ENCODE data around the gene CCL24. TPM values are rescaled to one million over a fixed set of nuclear protein-coding genes. Genes with fewer than 3 reads are reported as not detected.

The CCL24 gene
- total and polyA plus RNA-seq, 2 of the 4 experiments (the other 2 are of a cell fraction), result not detected

DNA sequence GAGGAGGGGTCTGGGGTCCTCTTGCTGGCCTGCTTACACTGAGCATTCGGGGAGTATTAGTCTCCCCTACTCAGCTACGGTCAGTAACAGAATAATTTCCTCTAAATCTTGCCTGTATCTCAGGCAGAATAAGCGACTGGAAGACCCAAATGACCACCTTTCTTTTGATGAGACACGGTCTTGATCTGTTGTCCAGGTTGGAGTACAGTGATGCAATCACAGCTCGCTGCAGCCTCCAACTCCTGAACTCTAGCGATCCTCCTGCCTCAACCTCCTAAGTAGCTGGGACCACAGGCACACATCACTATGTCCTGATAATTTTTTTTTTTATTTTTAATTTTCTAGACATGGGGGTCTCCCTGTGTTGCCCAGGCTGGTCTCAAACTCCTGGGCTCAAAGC is 17.2 kb downstream of the CCL24 start:
- H4K91ac ChIP-seq (ENCODE audit: insufficient read depth, low read depth, low read length), result no peak overlapping the region
- dilution Hi-C loops (cut with HindIII; ENCODE audit: low sequenced_read_pairs, unreplicated experiment), result no loop called here
- H2BK20ac ChIP-seq (ENCODE audit: low read depth, low read length), result no peak overlapping the region
- H3K4me1 ChIP-seq (ENCODE audit: control insufficient read depth, insufficient read depth, low read length), result peaks cover 2% of the 10 kb centered on the region; the same call in 1 of the 2 replicates
- H3K4me3 ChIP-seq (ENCODE audit: insufficient read depth, low read depth, low read length), result no peak overlapping the region
- H2AFZ ChIP-seq (replicated peaks; ENCODE audit: low read length, poor library complexity), result no peak overlapping the region
- H3K9ac ChIP-seq (ENCODE audit: low read depth, low read length), result no peak overlapping the region
- no peak overlapping the region for H3K4ac ChIP-seq (ENCODE audit: low read depth, low read length)
- CTCF ChIA-PET, result no interaction called here
- no peak overlapping the region for H2AK5ac ChIP-seq (ENCODE audit: low read depth, low read length)
- H4K8ac ChIP-seq (ENCODE audit: low read depth in 2 of 2, low read length in 2 of 2), result no peak overlapping the region
- no peak overlapping the region for H3K4me2 ChIP-seq (ENCODE audit: low read depth, low read length)
- no peak overlapping the region for H3K56ac ChIP-seq (ENCODE audit: extremely low read depth, insufficient read depth, low read length)
- H4K20me1 ChIP-seq (ENCODE audit: insufficient read depth, low read length), result no peaks in the 10 kb centered on the region
- no TSS peak for BruUV-seq (replicated peaks)
- H3K9me3 ChIP-seq (ENCODE audit: control insufficient read depth, insufficient read depth, low read length), result no peaks in the 10 kb centered on the region
- no peak overlapping the region for H4K5ac ChIP-seq (ENCODE audit: low read depth, low read length)
- H3K27ac ChIP-seq (ENCODE audit: insufficient read depth, low read length), result no peak overlapping the region
- TF ChIP-seq ELK1 (IDR thresholded peaks at IDR 0.05; ENCODE audit: borderline replicate concordance, low read depth, low read length) (no peak), RCOR1 (IDR thresholded peaks at IDR 0.05; ENCODE audit: insufficient replicate concordance, low read length) (no peak), BHLHE40 (IDR thresholded peaks at IDR 0.05; ENCODE audit: low read depth, low read length) (no peak), SMC3 (IDR thresholded peaks at IDR 0.05; ENCODE audit: low read depth, low read length) (no peak), FOS (IDR thresholded peaks at IDR 0.05; ENCODE audit: low read depth, low read length) (no peak), NFE2L2 (IDR thresholded peaks at IDR 0.05; ENCODE audit: low read depth, low read length) (no peak), RAD21 (IDR thresholded peaks at IDR 0.05; ENCODE audit: low read length) (no peak), POLR2A (IDR thresholded peaks at IDR 0.05; ENCODE audit: low read depth, low read length) (no peak), MAFK (IDR thresholded peaks at IDR 0.05; ENCODE audit: low read depth, low read length) (no peak), CHD1 (IDR thresholded peaks at IDR 0.05; ENCODE audit: low read depth, low read length) (no peak), MAZ (IDR thresholded peaks at IDR 0.05; ENCODE audit: borderline replicate concordance, low read depth, low read length) (no peak), MXI1 (IDR thresholded peaks at IDR 0.05; ENCODE audit: borderline replicate concordance, low read depth, low read length) (no peak), USF2 (IDR thresholded peaks at IDR 0.05; ENCODE audit: low read depth, low read length) (no peak), RFX5 (IDR thresholded peaks at IDR 0.05; ENCODE audit: low read depth, low read length) (no peak), CEBPB (IDR thresholded peaks at IDR 0.05; ENCODE audit: low read depth, low read length) (no peak)
- TF ChIP-seq, protein P1, sequence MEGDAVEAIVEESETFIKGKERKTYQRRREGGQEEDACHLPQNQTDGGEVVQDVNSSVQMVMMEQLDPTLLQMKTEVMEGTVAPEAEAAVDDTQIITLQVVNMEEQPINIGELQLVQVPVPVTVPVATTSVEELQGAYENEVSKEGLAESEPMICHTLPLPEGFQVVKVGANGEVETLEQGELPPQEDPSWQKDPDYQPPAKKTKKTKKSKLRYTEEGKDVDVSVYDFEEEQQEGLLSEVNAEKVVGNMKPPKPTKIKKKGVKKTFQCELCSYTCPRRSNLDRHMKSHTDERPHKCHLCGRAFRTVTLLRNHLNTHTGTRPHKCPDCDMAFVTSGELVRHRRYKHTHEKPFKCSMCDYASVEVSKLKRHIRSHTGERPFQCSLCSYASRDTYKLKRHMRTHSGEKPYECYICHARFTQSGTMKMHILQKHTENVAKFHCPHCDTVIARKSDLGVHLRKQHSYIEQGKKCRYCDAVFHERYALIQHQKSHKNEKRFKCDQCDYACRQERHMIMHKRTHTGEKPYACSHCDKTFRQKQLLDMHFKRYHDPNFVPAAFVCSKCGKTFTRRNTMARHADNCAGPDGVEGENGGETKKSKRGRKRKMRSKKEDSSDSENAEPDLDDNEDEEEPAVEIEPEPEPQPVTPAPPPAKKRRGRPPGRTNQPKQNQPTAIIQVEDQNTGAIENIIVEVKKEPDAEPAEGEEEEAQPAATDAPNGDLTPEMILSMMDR (conservative IDR thresholded peaks at IDR 0.05; ENCODE audit: low read depth, low read length), result no peak
- no peak for ATAC-seq (ENCODE audit: low read depth)
- POLR2A ChIA-PET (ENCODE audit: unreplicated experiment), result no interaction called here
- no peak for DNase-seq
- H3K36me3 ChIP-seq (ENCODE audit: control insufficient read depth, insufficient read depth, low read length), result no peaks in the 10 kb centered on the region
- no peak overlapping the region for H3K14ac ChIP-seq (replicated peaks; ENCODE audit: low read depth, low read length)
- H3K27me3 ChIP-seq (ENCODE audit: control insufficient read depth, insufficient read depth, low read length), result peaks cover 27% of the 10 kb centered on the region
- in situ Hi-C loops (cut with MboI; ENCODE audit: low sequenced_read_pairs), result no loop called here
- H2BK15ac ChIP-seq (ENCODE audit: low read depth, low read length), result no peak overlapping the region
- no peak overlapping the region for H2BK5ac ChIP-seq (ENCODE audit: low read depth, low read length, poor library complexity, severe bottlenecking)
- no peak overlapping the region for H2AK9ac ChIP-seq (replicated peaks; ENCODE audit: low read depth, low read length, poor library complexity)
- H3K9me1 ChIP-seq (ENCODE audit: insufficient read depth, low read length), result no peaks in the 10 kb centered on the region
- no CpG with 5 or more reads among the region's 6 CpGs for WGBS, 2 experiments (ENCODE audit: extremely low coverage in 2 of 2, insufficient read length in 1 of 2)
- H2BK120ac ChIP-seq (ENCODE audit: low read depth, low read length), result no peak overlapping the region
- H3K18ac ChIP-seq (ENCODE audit: low read depth, low read length), result no peak overlapping the region
- intact Hi-C loops (cut with micrococcal nuclease), result no loop called here
- H3K23ac ChIP-seq (ENCODE audit: low read depth, low read length), result no peak overlapping the region
- no peaks in the 10 kb centered on the region for H3K79me1 ChIP-seq (ENCODE audit: low read depth in 1 of 2, low read length in 2 of 2)

Measured in IMR-90 (cell line).